Rectal smooth muscle tissue (tissue), 1 donor: Measurements from ENCODE around the gene INSC.

ENCODE experiments used
- H3K27ac ChIP-seq: one replicate; pipeline ENCODE4 v1.7.0; 2013; ENCODE audit warnings: low read depth, low read length, inconsistent platforms
- H3K27me3 ChIP-seq: one replicate; pipeline ENCODE4 v1.7.0; 2013; ENCODE audit warnings: low read length; ENCODE audit not compliant: control insufficient read depth, insufficient read depth
- H3K36me3 ChIP-seq: one replicate; pipeline ENCODE4 v1.7.0; 2013; ENCODE audit warnings: low read length; ENCODE audit not compliant: control insufficient read depth, insufficient read depth
- H3K4me1 ChIP-seq: one replicate; pipeline ENCODE4 v1.7.0; 2013; ENCODE audit warnings: low read length; ENCODE audit not compliant: control insufficient read depth, insufficient read depth
- H3K4me3 ChIP-seq: one replicate; pipeline ENCODE4 v1.7.0; 2013; ENCODE audit warnings: low read length
- H3K9ac ChIP-seq: one replicate; pipeline ENCODE4 v1.7.0; 2013; ENCODE audit warnings: low read length

Gene INSC

GRCh38 chr11:15185021-15185420 is 70.3 kb downstream of the INSC start:
- no peaks in the 10 kb centered on the region for H3K4me1 ChIP-seq
- H3K9ac ChIP-seq = no peak overlapping the region
- H3K27ac ChIP-seq = no peak overlapping the region
- no peaks in the 10 kb centered on the region for H3K36me3 ChIP-seq
- no peaks in the 10 kb centered on the region for H3K27me3 ChIP-seq
- no peak overlapping the region for H3K4me3 ChIP-seq

DNA sequence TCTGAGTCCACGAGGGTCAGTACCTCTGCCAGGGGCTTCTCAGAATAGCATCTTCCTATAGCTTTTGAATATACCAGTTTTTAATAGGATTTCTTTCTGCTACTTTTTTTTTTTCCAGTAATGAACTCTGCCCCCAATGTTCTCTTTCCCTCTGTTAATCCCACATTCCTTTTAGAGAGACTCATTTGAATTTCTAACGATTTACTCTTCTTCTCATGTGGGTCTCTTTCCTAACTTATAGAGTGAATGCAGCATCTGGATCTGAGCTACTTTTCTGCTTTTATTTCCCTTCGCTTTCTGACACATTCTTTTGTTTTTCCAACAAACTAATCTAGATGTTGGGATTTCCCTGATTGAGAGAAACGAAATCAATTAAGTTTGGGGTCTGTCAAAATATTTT is 71.4 kb downstream of the INSC start:
- Histone ChIP-seq H3K27me3 (no peaks in the 10 kb centered on the region), H3K27ac (no peak overlapping the region), H3K4me3 (no peak overlapping the region), H3K9ac (no peak overlapping the region), H3K36me3 (no peaks in the 10 kb centered on the region), H3K4me1 (no peaks in the 10 kb centered on the region)

DNA sequence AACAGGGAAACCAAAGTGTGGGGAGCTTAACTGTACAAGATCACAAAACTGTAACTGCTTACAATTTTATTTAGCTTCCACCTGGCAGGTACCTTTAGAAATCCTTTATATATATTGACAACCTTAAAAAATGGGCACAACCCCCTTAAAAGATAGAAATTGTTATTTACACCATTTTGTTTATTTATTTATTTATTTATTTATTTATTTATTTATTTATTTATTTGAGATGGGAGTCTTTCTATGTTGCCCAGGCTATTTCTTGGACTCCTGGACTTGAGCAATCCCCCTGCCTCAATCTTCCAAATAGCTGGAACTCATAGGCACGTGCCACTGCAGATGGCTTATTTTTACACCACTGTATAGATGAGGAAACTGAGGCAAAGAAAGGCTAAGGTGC is 74.5 kb downstream of the INSC start:
- H3K9ac ChIP-seq = no peak overlapping the region
- no peaks in the 10 kb centered on the region for H3K27me3 ChIP-seq
- no peak overlapping the region for H3K27ac ChIP-seq
- H3K4me1 ChIP-seq = no peaks in the 10 kb centered on the region
- H3K4me3 ChIP-seq = no peak overlapping the region
- H3K36me3 ChIP-seq = no peaks in the 10 kb centered on the region

DNA sequence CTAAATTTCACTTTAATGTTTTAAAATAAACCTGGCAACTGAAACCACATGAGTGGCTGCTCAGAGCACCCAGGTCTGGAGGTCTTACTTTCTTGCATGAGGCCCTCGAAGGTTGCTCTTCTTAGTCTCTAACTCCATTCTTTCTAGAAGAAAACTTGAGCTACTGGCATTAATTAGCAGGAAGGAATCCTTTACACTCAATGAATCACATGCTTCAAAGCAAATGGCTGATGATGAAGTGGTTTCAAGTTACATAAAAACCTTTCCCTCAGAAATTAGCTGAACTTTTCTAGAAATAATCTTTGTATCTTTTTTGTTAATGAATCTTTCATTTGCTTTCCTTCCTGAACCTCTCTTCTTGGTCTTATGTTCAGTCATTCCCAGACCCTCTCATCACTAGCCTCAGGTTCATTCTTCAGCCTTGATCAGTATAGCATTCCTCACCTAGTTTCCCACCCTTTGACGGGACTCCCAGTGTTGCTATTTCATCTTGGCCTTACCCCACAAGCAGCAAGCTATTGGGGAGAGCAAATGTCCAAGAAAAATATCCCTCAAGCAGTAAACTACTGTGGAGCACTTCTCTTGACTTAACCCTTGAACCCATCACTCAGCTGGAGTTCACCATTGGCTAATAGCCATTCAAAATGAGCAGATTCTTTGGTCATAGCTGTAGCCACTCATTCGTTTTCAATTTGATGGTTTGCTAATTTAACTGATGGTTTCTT is 75.1 kb downstream of the INSC start:
- no peak overlapping the region for H3K4me3 ChIP-seq
- H3K9ac ChIP-seq = no peak overlapping the region
- no peak overlapping the region for H3K27ac ChIP-seq
- H3K4me1 ChIP-seq = no peaks in the 10 kb centered on the region
- H3K27me3 ChIP-seq = no peaks in the 10 kb centered on the region
- no peaks in the 10 kb centered on the region for H3K36me3 ChIP-seq

DNA sequence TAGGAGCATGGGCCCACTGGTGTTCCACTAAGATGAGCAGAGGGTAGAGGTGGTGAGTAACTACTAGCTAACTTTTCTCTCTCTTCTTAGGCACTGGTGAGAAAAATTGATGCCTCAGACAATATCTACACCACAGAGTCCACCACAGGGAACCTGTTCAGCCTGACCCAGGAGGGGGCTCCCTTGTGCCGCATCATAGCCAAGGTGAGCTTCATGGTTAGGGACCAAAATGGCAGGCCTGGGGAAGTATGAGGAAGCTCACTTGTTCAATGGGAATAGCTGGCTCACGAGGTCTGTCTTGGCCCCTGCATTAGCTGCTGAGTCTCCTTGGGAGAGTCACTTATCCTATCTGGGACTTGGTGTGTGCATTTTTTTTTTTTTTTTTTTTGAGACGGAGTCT is 75.9 kb downstream of the INSC start:
- Histone ChIP-seq H3K27me3 (no peaks in the 10 kb centered on the region), H3K4me3 (no peak overlapping the region), H3K27ac (no peak overlapping the region), H3K4me1 (no peaks in the 10 kb centered on the region), H3K36me3 (no peaks in the 10 kb centered on the region), H3K9ac (no peak overlapping the region)

DNA sequence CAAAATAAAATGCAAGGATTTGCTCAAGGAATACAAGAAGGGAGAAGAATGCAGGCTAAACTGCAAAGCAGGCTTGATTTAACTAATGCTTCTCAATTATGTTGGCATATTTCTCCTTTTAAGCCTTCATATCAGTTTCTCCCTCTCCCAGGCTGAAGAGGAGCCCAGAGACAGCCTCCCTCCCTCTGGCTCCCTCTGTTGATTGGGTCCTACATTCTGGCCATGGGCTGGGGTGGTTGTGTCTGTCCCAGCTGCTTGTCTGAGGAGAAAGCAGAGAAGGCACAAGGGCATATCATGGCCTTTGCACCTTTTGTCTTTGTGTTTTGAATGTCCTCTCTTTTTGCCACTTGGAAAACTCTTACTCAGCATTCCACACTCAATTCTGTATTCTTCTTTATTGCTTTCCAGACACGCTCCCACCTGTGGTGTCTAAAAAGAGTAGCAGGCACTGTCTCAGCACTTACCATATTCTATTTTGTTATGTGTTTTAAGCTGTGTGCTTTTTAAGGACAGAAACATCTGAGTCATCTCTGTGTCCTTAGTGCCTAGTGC is 77.4 kb downstream of the INSC start:
- no peak overlapping the region for H3K27ac ChIP-seq
- no peaks in the 10 kb centered on the region for H3K27me3 ChIP-seq
- no peak overlapping the region for H3K4me3 ChIP-seq
- H3K4me1 ChIP-seq = no peaks in the 10 kb centered on the region
- H3K9ac ChIP-seq = no peak overlapping the region
- H3K36me3 ChIP-seq = no peaks in the 10 kb centered on the region

GRCh38 chr11:15194671-15195415 is 80.1 kb downstream of the INSC start:
- Histone ChIP-seq H3K4me1 (peaks cover 6% of the 10 kb centered on the region), H3K9ac (no peak overlapping the region), H3K4me3 (no peak overlapping the region), H3K27ac (no peak overlapping the region), H3K27me3 (no peaks in the 10 kb centered on the region), H3K36me3 (no peaks in the 10 kb centered on the region)

DNA sequence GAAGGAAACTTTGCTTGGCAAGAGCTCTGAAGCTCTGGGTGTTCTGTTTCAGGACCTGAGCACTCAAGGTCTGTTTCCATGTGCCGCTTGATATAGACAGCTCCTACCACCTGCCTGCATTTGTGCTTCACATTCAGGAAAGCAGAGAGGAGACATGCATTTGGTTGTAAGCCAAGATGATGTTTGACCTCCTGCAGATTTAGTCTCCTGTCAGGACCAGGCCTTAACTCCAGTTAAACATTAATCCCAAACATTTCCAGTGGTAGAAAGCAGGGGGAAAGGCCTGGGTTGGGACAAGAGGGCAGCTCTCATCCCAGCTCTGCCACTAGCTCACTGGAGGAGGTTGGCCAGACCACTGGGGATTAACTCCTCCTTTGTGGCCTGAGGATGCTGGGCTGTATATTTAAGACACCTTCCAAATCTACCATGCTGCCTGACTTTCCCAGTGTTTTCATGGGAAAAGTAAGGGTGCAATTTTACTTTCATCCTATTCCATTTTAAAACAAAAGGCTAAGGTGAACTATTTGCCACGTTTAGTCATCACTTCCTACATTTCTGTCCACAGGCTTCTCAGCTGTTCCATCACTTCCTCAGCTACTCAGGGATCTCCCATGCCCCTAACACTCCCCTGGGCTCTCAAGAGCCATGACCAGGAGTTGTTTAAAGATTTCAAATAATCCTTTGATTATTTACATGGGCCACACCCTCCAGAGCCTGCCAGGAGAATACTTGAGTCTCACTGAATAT is 80.9 kb downstream of the INSC start:
- H3K27ac ChIP-seq = no peak overlapping the region
- no peaks in the 10 kb centered on the region for H3K27me3 ChIP-seq
- H3K36me3 ChIP-seq = no peaks in the 10 kb centered on the region
- peaks cover 6% of the 10 kb centered on the region for H3K4me1 ChIP-seq
- no peak overlapping the region for H3K4me3 ChIP-seq
- no peak overlapping the region for H3K9ac ChIP-seq

- Histone ChIP-seq H3K27ac (no peak overlapping the region), H3K27me3 (no peaks in the 10 kb centered on the region), H3K9ac (no peak overlapping the region), H3K36me3 (no peaks in the 10 kb centered on the region), H3K4me3 (no peak overlapping the region), H3K4me1 (peaks cover 6% of the 10 kb centered on the region)
Observed at GRCh38 chr11:15196704-15197103, 82.0 kb downstream of the INSC start.

DNA sequence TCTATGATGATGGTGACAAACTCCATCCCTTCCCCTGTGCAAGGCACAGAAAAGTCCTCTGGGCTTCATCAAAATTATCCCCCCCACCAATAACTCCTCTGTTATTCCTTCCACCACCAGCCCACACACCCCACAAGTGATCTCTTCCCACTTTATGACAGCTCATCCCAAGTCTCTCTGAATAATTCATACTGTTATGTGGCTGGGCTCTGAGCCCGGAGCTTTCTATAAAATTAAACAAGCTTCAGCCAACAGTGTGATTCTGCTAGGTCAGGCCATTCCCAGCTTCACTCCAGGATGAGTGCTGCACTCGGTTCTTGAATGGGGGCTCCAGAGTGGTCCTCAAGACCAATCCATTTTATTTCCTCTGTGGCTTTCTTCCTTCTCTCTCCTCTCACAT is 83.0 kb downstream of the INSC start:
- H3K27ac ChIP-seq = no peak overlapping the region
- H3K9ac ChIP-seq = no peak overlapping the region
- no peak overlapping the region for H3K4me3 ChIP-seq
- H3K27me3 ChIP-seq = no peaks in the 10 kb centered on the region
- peaks cover 6% of the 10 kb centered on the region for H3K4me1 ChIP-seq
- no peaks in the 10 kb centered on the region for H3K36me3 ChIP-seq

DNA sequence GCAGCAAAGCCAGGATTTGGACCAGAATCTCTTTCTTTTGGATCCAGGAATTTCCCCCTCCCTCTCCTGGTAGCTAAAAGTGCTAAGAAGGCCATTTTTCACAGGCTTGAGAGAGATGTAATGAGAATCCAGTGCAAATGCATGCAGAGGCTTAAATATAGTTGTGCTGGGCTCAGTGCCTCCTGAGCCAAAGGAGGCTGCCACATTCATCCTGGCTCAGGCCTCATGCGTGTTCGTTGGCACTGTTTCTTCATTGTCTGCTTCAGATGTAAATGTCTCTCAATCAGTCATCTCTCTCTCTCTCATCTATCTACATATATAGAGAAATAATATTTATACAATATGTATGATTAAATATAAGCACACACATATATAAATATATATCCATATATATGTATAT is 83.6 kb downstream of the INSC start:
- no peak overlapping the region for H3K4me3 ChIP-seq

GRCh38 chr11:15199693-15200092 is 85.0 kb downstream of the INSC start:
- Histone ChIP-seq H3K4me3 (no peak overlapping the region), H3K27ac (no peak overlapping the region), H3K36me3 (no peaks in the 10 kb centered on the region), H3K27me3 (no peaks in the 10 kb centered on the region), H3K9ac (no peak overlapping the region), H3K4me1 (peaks cover 6% of the 10 kb centered on the region)

More for the DNA sequence above, 83.6 kb downstream of the INSC start:
- H3K9ac ChIP-seq = no peak overlapping the region
- H3K27ac ChIP-seq = no peak overlapping the region
- no peaks in the 10 kb centered on the region for H3K36me3 ChIP-seq
- peaks cover 6% of the 10 kb centered on the region for H3K4me1 ChIP-seq
- no peaks in the 10 kb centered on the region for H3K27me3 ChIP-seq
